ENCODE results near the gene CAB39.

- TF ChIP-seq, protein P1, sequence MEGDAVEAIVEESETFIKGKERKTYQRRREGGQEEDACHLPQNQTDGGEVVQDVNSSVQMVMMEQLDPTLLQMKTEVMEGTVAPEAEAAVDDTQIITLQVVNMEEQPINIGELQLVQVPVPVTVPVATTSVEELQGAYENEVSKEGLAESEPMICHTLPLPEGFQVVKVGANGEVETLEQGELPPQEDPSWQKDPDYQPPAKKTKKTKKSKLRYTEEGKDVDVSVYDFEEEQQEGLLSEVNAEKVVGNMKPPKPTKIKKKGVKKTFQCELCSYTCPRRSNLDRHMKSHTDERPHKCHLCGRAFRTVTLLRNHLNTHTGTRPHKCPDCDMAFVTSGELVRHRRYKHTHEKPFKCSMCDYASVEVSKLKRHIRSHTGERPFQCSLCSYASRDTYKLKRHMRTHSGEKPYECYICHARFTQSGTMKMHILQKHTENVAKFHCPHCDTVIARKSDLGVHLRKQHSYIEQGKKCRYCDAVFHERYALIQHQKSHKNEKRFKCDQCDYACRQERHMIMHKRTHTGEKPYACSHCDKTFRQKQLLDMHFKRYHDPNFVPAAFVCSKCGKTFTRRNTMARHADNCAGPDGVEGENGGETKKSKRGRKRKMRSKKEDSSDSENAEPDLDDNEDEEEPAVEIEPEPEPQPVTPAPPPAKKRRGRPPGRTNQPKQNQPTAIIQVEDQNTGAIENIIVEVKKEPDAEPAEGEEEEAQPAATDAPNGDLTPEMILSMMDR (IDR thresholded peaks at IDR 0.05), result no peak
- TF ChIP-seq POLR2A (IDR thresholded peaks at IDR 0.05), result no peak
Measured at GRCh38 chr2:230819433-230819832, 106.8 kb downstream of the CAB39 start.
